Glutamatergic neuron (in vitro differentiated cells): ENCODE measurements around the gene DYNC1H1. TPM values are rescaled to one million over a fixed set of nuclear protein-coding genes. Genes with fewer than 3 reads are reported as not detected.

Experiments used
- DNase-seq: peaks from one replicate; pipeline ENCODE4 v3.0.0; 2022
- H3K27ac Mint-ChIP-seq: one replicate; pipeline ENCODE4 v1.8.0; 2020; ENCODE audit warnings: mild to moderate bottlenecking, mixed read lengths, inconsistent platforms; ENCODE audit not compliant: unreplicated experiment
- H3K27me3 Mint-ChIP-seq: one replicate; pipeline ENCODE4 v1.8.0; 2020; ENCODE audit warnings: mild to moderate bottlenecking, moderate library complexity, mixed read lengths, inconsistent platforms; ENCODE audit not compliant: unreplicated experiment
- H3K36me3 Mint-ChIP-seq: one replicate; pipeline ENCODE4 v1.8.0; 2020; ENCODE audit warnings: mild to moderate bottlenecking, mixed read lengths, inconsistent platforms; ENCODE audit not compliant: unreplicated experiment
- H3K4me1 Mint-ChIP-seq: one replicate; pipeline ENCODE4 v1.8.0; 2020; ENCODE audit warnings: mild to moderate bottlenecking, low read depth, mixed read lengths, inconsistent platforms; ENCODE audit not compliant: unreplicated experiment
- H3K4me3 Mint-ChIP-seq: one replicate; pipeline ENCODE4 v1.8.0; 2020; ENCODE audit warnings: mild to moderate bottlenecking, mixed read lengths, inconsistent platforms; ENCODE audit not compliant: unreplicated experiment
- H3K9me3 Mint-ChIP-seq: one replicate; pipeline ENCODE4 v1.8.0; 2020; ENCODE audit warnings: mild to moderate bottlenecking, moderate library complexity, mixed read lengths, inconsistent platforms; ENCODE audit not compliant: unreplicated experiment
- CTCF ChIP-seq: fragments of 200-600 bp; sonication (generic); IDR thresholded peaks from one replicate; pipeline ENCODE4 v1.5.0; 2021; ENCODE audit not compliant: partially characterized antibody, unreplicated experiment
- total RNA-seq: library from RNA; stranded (reverse); fragmentation: NEBNext Ultra II Directional; extraction: Animal tissue kit (Norgen Biotek cat#: 25700); gene quantifications from one replicate; pipeline ENCODE4 v1.2.1, GENCODE V29; 2021; ENCODE audit not compliant: unreplicated experiment

The DYNC1H1 gene
- total RNA-seq, 1 donor from 2014 or later, result 2,051 TPM

- peaks cover 20% of the 10 kb centered on the region for H3K27me3 Mint-ChIP-seq
- no peak overlapping the region for H3K27ac Mint-ChIP-seq
- no peaks in the 10 kb centered on the region for H3K36me3 Mint-ChIP-seq
- DNase-seq, result no peak
- peak; percentile 25 for TF ChIP-seq CTCF
- peak overlapping the region; percentile 6 for H3K4me3 Mint-ChIP-seq
- peaks cover 25% of the 10 kb centered on the region for H3K4me1 Mint-ChIP-seq
- H3K9me3 Mint-ChIP-seq, result peaks cover 5% of the 10 kb centered on the region
These were observed 4.1 kb upstream of the DYNC1H1 start for GRCh38 chr14:101960225-101960624.

GRCh38 chr14:101961011-101961721 lies 3.2 kb upstream of the DYNC1H1 start:
- Mint-ChIP-seq H3K27me3 (peaks cover 23% of the 10 kb centered on the region), H3K27ac (no peak overlapping the region), H3K9me3 (peaks cover 12% of the 10 kb centered on the region), H3K4me1 (peaks cover 23% of the 10 kb centered on the region), H3K36me3 (no peaks in the 10 kb centered on the region), H3K4me3 (peak overlapping the region; percentile 57)
- DNase-seq, result peak; percentile 83
- TF ChIP-seq CTCF, result peak; percentile 80

- Mint-ChIP-seq H3K4me3 (no peak overlapping the region), H3K4me1 (peaks cover 17% of the 10 kb centered on the region), H3K27me3 (peaks cover 23% of the 10 kb centered on the region), H3K27ac (no peak overlapping the region), H3K9me3 (peaks cover 12% of the 10 kb centered on the region), H3K36me3 (no peaks in the 10 kb centered on the region)
- no peak for DNase-seq
- TF ChIP-seq CTCF, result no peak
These were observed 2.4 kb upstream of the DYNC1H1 start for GRCh38 chr14:101961746-101962502.

- DNase-seq, result peak; percentile 65
These were observed 1.9 kb upstream of the DYNC1H1 start for GRCh38 chr14:101962503-101962874.

More at GRCh38 chr14:101962503-101962874, 1.9 kb upstream of the DYNC1H1 start:
- Mint-ChIP-seq H3K4me3 (peak overlapping the region; percentile 75), H3K27ac (peak overlapping the region; percentile 90), H3K36me3 (no peaks in the 10 kb centered on the region), H3K9me3 (peaks cover 12% of the 10 kb centered on the region), H3K27me3 (peaks cover 23% of the 10 kb centered on the region), H3K4me1 (peaks cover 17% of the 10 kb centered on the region)
- TF ChIP-seq CTCF, result no peak
